Stimulated activated CD4-positive, alpha-beta T cell treated with anti-CD3 and anti-CD28 coated beads, Interleukin-4, amount 100 ng/mL, for 4 hours (primary cell): ENCODE measurements around the gene POU3F3.

Experiments
- DNase-seq, 2 experiments: peaks; one replicate each; pipeline ENCODE4 v3.0.0-alpha.2; 2020

POU3F3 gene

GRCh38 chr2:104878863-104879512 is 25.1 kb downstream of the POU3F3 start:
- no peak for DNase-seq

- no peak for DNase-seq
Measured at GRCh38 chr2:104880076-104880475, 26.2 kb downstream of the POU3F3 start.

- no peak for DNase-seq
Measured at GRCh38 chr2:104883357-104883756, 29.4 kb downstream of the POU3F3 start.

- no peak for DNase-seq
Measured at GRCh38 chr2:104885119-104885782, 31.3 kb downstream of the POU3F3 start.

GRCh38 chr2:104887676-104888075 is 33.8 kb downstream of the POU3F3 start:
- no peak for DNase-seq

GRCh38 chr2:104888489-104889258 is 34.8 kb downstream of the POU3F3 start:
- no peak for DNase-seq

GRCh38 chr2:104889291-104889959 is 35.5 kb downstream of the POU3F3 start:
- no peak for DNase-seq

GRCh38 chr2:104889960-104890684 is 36.2 kb downstream of the POU3F3 start:
- no peak for DNase-seq

- no peak for DNase-seq
Measured at GRCh38 chr2:104890685-104891069, 36.8 kb downstream of the POU3F3 start.

- DNase-seq = no peak
Measured at GRCh38 chr2:104891145-104891544, 37.2 kb downstream of the POU3F3 start.

- DNase-seq = no peak
Measured at GRCh38 chr2:104896446-104896845, 42.5 kb downstream of the POU3F3 start.

- no peak for DNase-seq
Measured at GRCh38 chr2:104897515-104898184, 43.7 kb downstream of the POU3F3 start.

GRCh38 chr2:104900608-104901007 is 46.7 kb downstream of the POU3F3 start:
- DNase-seq = no peak

GRCh38 chr2:104901037-104901881 is 47.3 kb downstream of the POU3F3 start:
- DNase-seq = no peak

GRCh38 chr2:104902317-104902716 is 48.4 kb downstream of the POU3F3 start:
- no peak for DNase-seq
